Neuronal stem cell (in vitro differentiated cells): ENCODE data around the gene C3orf22.

Source experiments
- DNase-seq: peaks from one replicate; pipeline ENCODE4 v3.0.0-alpha.2; 2013; ENCODE audit warnings: low spot score
- H2AFZ ChIP-seq: one replicate; pipeline ENCODE4 v1.6.1; 2013; ENCODE audit warnings: mild to moderate bottlenecking, low read length, inconsistent platforms
- H2AK5ac ChIP-seq: 2 replicates; pipeline ENCODE4 v1.6.1; 2013; ENCODE audit warnings: low read depth, mild to moderate bottlenecking, inconsistent platforms, low read length, moderate library complexity, mixed read lengths
- H2BK120ac ChIP-seq: 2 replicates; pipeline ENCODE4 v1.6.1; 2013; ENCODE audit warnings: low read depth, mild to moderate bottlenecking, inconsistent platforms, low read length, moderate library complexity, mixed read lengths
- H2BK12ac ChIP-seq: one replicate; pipeline ENCODE4 v1.6.1; 2013; ENCODE audit warnings: low read length, inconsistent platforms
- H2BK15ac ChIP-seq: 2 replicates; pipeline ENCODE4 v1.6.1; 2013; ENCODE audit warnings: mild to moderate bottlenecking, low read length, inconsistent platforms, mixed read lengths
- H2BK5ac ChIP-seq: one replicate; pipeline ENCODE4 v1.6.1; 2013; ENCODE audit warnings: inconsistent platforms, mild to moderate bottlenecking, low read length, moderate library complexity
- H3K14ac ChIP-seq: one replicate; pipeline ENCODE4 v1.6.1; 2013; ENCODE audit warnings: low read length, inconsistent platforms
- H3K18ac ChIP-seq: 2 replicates; pipeline ENCODE4 v1.6.1; 2013; ENCODE audit warnings: low read length, inconsistent platforms
- H3K23ac ChIP-seq: 2 replicates; pipeline ENCODE4 v1.6.1; 2013; ENCODE audit warnings: low read depth, mild to moderate bottlenecking, mixed read lengths, low read length, inconsistent platforms; ENCODE audit not compliant: poor library complexity
- H3K27ac ChIP-seq: replicated peaks from 3 replicates; pipeline ENCODE4 v1.5.1; 2013; ENCODE audit warnings: low read length, inconsistent platforms
- H3K27me3 ChIP-seq, 3 experiments: 2 replicates each; pipeline ENCODE4 v1.6.1; 2013; ENCODE audit warnings: low read length in 3 of 3, mild to moderate bottlenecking in 2 of 3, inconsistent platforms in 1 of 3, low read depth in 1 of 3, mixed read lengths in 1 of 3, moderate library complexity in 1 of 3; ENCODE audit not compliant: control insufficient read depth in 3 of 3, insufficient read depth in 3 of 3
- H3K36me3 ChIP-seq, 2 donors: replicated peaks in 1 of 2; 2 replicates each; pipeline ENCODE4 v1.6.1; 2013; ENCODE audit warnings: low read length in 2 of 2; ENCODE audit not compliant: control insufficient read depth in 2 of 2, insufficient read depth in 2 of 2
- H3K4ac ChIP-seq: 2 replicates; pipeline ENCODE4 v1.6.1; 2013; ENCODE audit warnings: inconsistent platforms, mild to moderate bottlenecking, low read length, moderate library complexity
- H3K4me1 ChIP-seq, 2 donors: 1 replicate in 1 of 2; 2 replicates in 1 of 2; pipeline ENCODE4 v1.6.1; 2013; ENCODE audit warnings: low read length in 2 of 2, low read depth in 1 of 2; ENCODE audit not compliant: control insufficient read depth in 2 of 2, insufficient read depth in 1 of 2
- H3K4me2 ChIP-seq: one replicate; pipeline ENCODE4 v1.6.1; 2013; ENCODE audit warnings: mild to moderate bottlenecking, low read length, inconsistent platforms; ENCODE audit not compliant: insufficient read depth, poor library complexity, severe bottlenecking
- H3K4me3 ChIP-seq, 2 donors: 2 replicates each; pipeline ENCODE4 v1.5.1; 2013; ENCODE audit warnings: low read length in 2 of 2, mild to moderate bottlenecking in 2 of 2, inconsistent platforms in 1 of 2, moderate library complexity in 1 of 2
- H3K79me1 ChIP-seq: one replicate; pipeline ENCODE4 v1.6.1; 2013; ENCODE audit warnings: low read depth, mild to moderate bottlenecking, inconsistent platforms, low read length, moderate library complexity
- H3K9ac ChIP-seq: one replicate; pipeline ENCODE4 v1.6.1; 2013; ENCODE audit warnings: mild to moderate bottlenecking, low read depth, low read length, inconsistent platforms; ENCODE audit not compliant: poor library complexity
- H3K9me3 ChIP-seq, 2 donors: replicated peaks in 1 of 2; 2 replicates each; pipeline versions ENCODE3 to v1.6.1; 2013; ENCODE audit warnings: low read length in 2 of 2, mild to moderate bottlenecking in 2 of 2, inconsistent platforms in 1 of 2, low read depth in 1 of 2, mixed read lengths in 1 of 2, moderate library complexity in 1 of 2; ENCODE audit not compliant: control insufficient read depth in 2 of 2, insufficient read depth in 1 of 2
- H4K8ac ChIP-seq: one replicate; pipeline ENCODE4 v1.6.1; 2013; ENCODE audit warnings: low read depth, mild to moderate bottlenecking, inconsistent platforms, low read length, moderate library complexity
- H4K91ac ChIP-seq: one replicate; pipeline ENCODE4 v1.6.1; 2013; ENCODE audit warnings: low read length, low read depth, mild to moderate bottlenecking, inconsistent platforms; ENCODE audit not compliant: poor library complexity
- WGBS, 2 donors: extraction: QIAGEN DNeasy Blood & Tissue Kit; methylation state at CpG; one replicate each; pipeline ENCODE4 v1.1.7; 2013; ENCODE audit warnings: missing lambda C conversion rate in 2 of 2, mixed read lengths in 1 of 2; ENCODE audit not compliant: insufficient read length in 2 of 2, insufficient replicate concordance in 1 of 2; ENCODE audit errors: extremely low coverage in 2 of 2; 5-methylcytosine and 5-hydroxymethylcytosine counted together

C3orf22 gene

GRCh38 chr3:126523745-126524428, 34.8 kb downstream of the C3orf22 start, which contains the start of gene CHST13:
Gene CHST13, plus strand, starts transcription at chr3:126524155. Its CDS starts 178 bp downstream, at chr3:126524333.
- no peak within 1 kb of the TSS for H2BK12ac ChIP-seq
- peak within 1 kb of the TSS; percentile 76 for H3K14ac ChIP-seq
- H2AK5ac ChIP-seq = peak within 1 kb of the TSS; percentile 16
- peak within 1 kb of the TSS; percentile 36 to 79 for H3K4me3 ChIP-seq
- peaks cover 2% of the 10 kb centered on the region for H3K79me1 ChIP-seq
- H3K18ac ChIP-seq = peak within 1 kb of the TSS; percentile 98
- peak within 1 kb of the TSS; percentile 84 for H2BK15ac ChIP-seq
- H4K91ac ChIP-seq = no peak within 1 kb of the TSS
- peak within 1 kb of the TSS; percentile 39 for H3K4ac ChIP-seq
- no peaks in the 10 kb centered on the region for H3K9me3 ChIP-seq
- H3K4me1 ChIP-seq = peaks cover 3 to 15% of the 10 kb centered on the region in 2 donors
- peak within 1 kb of the TSS; percentile 46 for H2BK5ac ChIP-seq
- DNase-seq = peak; percentile 56
- no peak within 1 kb of the TSS for H3K27ac ChIP-seq
- no peaks in the 10 kb centered on the region for H3K36me3 ChIP-seq
- peak within 1 kb of the TSS; percentile 22 for H3K23ac ChIP-seq
- H2BK120ac ChIP-seq = peak within 1 kb of the TSS; percentile 10
- WGBS, 2 donors = no CpG with 5 or more reads among the region's 56 CpGs
- peak within 1 kb of the TSS; percentile 85 for H4K8ac ChIP-seq
- H3K27me3 ChIP-seq = peaks cover 0 to 80% (median 23%) of the 10 kb centered on the region in 3 experiments
- peak within 1 kb of the TSS; percentile 86 for H3K4me2 ChIP-seq
- H2AFZ ChIP-seq = peak within 1 kb of the TSS; percentile 92
- H3K9ac ChIP-seq = peak within 1 kb of the TSS; percentile 85

DNA sequence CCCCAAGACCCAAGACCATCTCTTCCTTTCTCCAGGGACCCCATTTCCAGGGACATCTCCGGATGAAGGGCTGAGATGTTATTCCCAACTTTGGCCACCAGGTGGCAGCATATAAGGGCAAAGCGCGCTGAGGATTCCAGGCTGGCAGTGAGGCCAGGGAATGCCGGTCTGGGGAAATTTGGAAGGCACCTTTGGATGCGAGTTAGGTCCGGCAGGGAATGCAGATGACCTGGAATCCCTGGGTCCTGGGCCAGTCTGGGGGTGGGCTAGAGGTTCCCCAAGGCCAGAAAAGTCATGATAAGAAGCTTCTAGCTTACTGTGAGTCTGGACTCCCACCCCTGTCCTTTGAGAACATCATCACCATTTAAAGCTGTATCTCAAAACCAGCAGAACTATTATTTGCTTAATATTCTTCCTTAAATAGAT, 36.4 kb downstream of the C3orf22 start:
- peak; percentile 74 for DNase-seq
- no peaks in the 10 kb centered on the region for H3K36me3 ChIP-seq
- H3K79me1 ChIP-seq = peaks cover 2% of the 10 kb centered on the region
- H2BK120ac ChIP-seq = no peak overlapping the region
- H3K9me3 ChIP-seq = no peaks in the 10 kb centered on the region
- H3K4me3 ChIP-seq = no peak overlapping the region
- no peak overlapping the region for H2BK5ac ChIP-seq
- H3K14ac ChIP-seq = no peak overlapping the region
- no peak overlapping the region for H3K4ac ChIP-seq
- peak overlapping the region; percentile 67 for H4K8ac ChIP-seq
- H3K23ac ChIP-seq = no peak overlapping the region
- WGBS, 2 donors = no CpG with 5 or more reads among the region's 6 CpGs
- no peak overlapping the region for H3K27ac ChIP-seq
- H2BK12ac ChIP-seq = peak overlapping the region; percentile 76
- H2BK15ac ChIP-seq = no peak overlapping the region
- H3K18ac ChIP-seq = no peak overlapping the region
- H2AK5ac ChIP-seq = no peak overlapping the region
- H2AFZ ChIP-seq = no peak overlapping the region
- H3K4me1 ChIP-seq = peaks cover 6 to 19% of the 10 kb centered on the region in 2 donors
- no peak overlapping the region for H3K4me2 ChIP-seq
- peaks cover 0 to 69% (median 23%) of the 10 kb centered on the region in 3 experiments for H3K27me3 ChIP-seq
- H4K91ac ChIP-seq = no peak overlapping the region
- no peak overlapping the region for H3K9ac ChIP-seq

DNA sequence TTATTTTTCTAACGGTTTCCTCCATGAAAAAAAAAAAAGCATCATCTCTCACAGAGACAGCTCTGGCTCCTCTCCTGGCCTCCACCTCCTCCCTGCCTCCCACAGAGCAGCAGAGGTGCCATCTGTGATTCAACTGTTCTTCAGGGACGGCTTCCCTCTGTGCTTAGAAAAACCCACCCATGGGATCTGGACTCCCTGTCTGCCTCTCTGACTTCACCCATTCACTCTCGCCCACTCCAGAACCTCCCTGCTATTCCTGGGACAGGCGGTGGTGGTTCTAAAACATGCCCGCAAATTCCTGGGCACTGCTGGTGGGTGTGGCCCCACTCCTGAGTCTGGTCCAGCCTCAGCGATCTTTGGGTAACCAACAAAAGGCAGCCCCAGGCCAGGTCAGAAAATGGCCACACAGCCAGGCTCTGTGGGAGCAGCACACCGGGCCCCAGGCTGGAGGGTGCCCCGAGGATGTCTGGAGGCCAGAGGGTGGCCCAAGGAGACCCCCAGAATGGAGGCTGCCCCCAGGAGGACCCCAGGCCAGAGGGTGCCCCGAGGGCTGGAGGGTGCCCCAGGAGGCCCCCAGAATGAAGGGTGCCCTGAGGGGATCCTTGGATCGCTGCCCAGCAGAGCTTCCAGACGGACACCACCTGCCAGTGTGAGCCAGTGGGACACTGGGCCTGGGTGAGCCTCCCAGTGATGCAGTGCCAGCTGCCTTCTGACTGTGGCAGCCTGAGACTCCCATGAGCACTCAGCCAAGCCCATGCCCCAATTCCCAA, 37.4 kb downstream of the C3orf22 start:
- peaks cover 2% of the 10 kb centered on the region for H3K79me1 ChIP-seq
- no CpG with 5 or more reads among the region's 11 CpGs for WGBS, 2 donors
- H4K8ac ChIP-seq = no peak overlapping the region

More for the DNA sequence above, 37.4 kb downstream of the C3orf22 start:
- no peak overlapping the region for H3K4me2 ChIP-seq
- no peak for DNase-seq
- no peak overlapping the region for H2BK120ac ChIP-seq
- no peak overlapping the region for H2BK15ac ChIP-seq
- no peak overlapping the region for H2BK12ac ChIP-seq
- no peak overlapping the region for H2AFZ ChIP-seq
- no peak overlapping the region for H3K9ac ChIP-seq
- no peak overlapping the region for H3K4me3 ChIP-seq
- H3K4ac ChIP-seq = no peak overlapping the region
- H3K23ac ChIP-seq = no peak overlapping the region
- no peak overlapping the region for H3K14ac ChIP-seq
- peak overlapping the region; percentile 31 for H2AK5ac ChIP-seq
- peak overlapping the region; percentile 41 for H3K18ac ChIP-seq
- H3K27me3 ChIP-seq = peaks cover 0 to 58% (median 23%) of the 10 kb centered on the region in 3 experiments
- no peak overlapping the region for H3K27ac ChIP-seq
- H3K4me1 ChIP-seq = peaks cover 6 to 17% of the 10 kb centered on the region in 2 donors
- H4K91ac ChIP-seq = no peak overlapping the region
- H3K9me3 ChIP-seq = no peaks in the 10 kb centered on the region
- no peak overlapping the region for H2BK5ac ChIP-seq
- no peaks in the 10 kb centered on the region for H3K36me3 ChIP-seq
